GM12801 (cell line): ENCODE results near the gene RASA4B.

Experiments
- TF ChIP-seq, protein P1 (sequence below): IDR thresholded peaks from one replicate; pipeline ENCODE4 v1.5.1; 2011; ENCODE audit warnings: control low read depth; ENCODE audit not compliant: insufficient read length; ENCODE audit errors: extremely low read depth

Gene RASA4B

DNA sequence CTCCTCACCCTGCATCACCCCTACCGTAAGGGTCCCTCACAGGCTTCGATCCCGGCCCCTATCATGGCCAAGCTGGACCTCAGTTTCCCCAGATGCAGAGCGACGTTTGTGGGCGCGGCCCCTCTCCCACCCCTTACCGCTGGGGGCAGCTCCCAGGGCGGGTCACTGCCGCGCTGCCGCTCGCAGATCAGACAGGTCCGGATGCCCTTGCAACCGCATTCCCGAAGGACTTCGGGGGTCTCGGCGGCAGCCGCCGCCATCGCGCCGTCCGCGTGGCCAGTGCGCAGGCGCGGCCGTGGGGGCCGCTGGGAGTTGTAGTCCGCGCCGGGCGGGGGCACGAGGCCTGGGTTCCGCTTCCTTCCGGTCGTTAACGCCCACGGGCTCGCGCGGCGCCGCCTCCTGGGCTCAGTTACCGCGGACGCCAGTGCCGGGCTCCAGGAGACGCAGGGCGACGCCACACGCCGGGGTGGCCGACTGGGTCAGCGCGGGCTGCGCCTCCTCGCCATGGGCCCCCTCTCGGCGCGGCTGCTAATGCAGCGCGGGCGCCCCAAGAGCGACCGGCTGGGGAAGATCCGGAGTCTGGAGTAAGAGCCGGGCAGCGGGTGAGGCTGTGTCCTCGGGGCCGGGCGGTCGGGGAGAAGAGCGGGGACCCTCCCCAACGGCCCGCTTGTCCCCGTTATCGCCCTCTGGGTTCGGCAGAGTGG, 52.8 kb downstream of the RASA4B start, which contains the start of the genes ALKBH4 and LRWD1:
Gene ALKBH4, minus strand, starts transcription at position 287 of the 704 bp plus-strand sequence. Its CDS starts 27 bp downstream, at position 260.
Gene LRWD1, plus strand, starts transcription at position 408 of the 704 bp plus-strand sequence. Its CDS starts 97 bp downstream, at position 505.
- TF ChIP-seq, protein P1, sequence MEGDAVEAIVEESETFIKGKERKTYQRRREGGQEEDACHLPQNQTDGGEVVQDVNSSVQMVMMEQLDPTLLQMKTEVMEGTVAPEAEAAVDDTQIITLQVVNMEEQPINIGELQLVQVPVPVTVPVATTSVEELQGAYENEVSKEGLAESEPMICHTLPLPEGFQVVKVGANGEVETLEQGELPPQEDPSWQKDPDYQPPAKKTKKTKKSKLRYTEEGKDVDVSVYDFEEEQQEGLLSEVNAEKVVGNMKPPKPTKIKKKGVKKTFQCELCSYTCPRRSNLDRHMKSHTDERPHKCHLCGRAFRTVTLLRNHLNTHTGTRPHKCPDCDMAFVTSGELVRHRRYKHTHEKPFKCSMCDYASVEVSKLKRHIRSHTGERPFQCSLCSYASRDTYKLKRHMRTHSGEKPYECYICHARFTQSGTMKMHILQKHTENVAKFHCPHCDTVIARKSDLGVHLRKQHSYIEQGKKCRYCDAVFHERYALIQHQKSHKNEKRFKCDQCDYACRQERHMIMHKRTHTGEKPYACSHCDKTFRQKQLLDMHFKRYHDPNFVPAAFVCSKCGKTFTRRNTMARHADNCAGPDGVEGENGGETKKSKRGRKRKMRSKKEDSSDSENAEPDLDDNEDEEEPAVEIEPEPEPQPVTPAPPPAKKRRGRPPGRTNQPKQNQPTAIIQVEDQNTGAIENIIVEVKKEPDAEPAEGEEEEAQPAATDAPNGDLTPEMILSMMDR = no peak

DNA sequence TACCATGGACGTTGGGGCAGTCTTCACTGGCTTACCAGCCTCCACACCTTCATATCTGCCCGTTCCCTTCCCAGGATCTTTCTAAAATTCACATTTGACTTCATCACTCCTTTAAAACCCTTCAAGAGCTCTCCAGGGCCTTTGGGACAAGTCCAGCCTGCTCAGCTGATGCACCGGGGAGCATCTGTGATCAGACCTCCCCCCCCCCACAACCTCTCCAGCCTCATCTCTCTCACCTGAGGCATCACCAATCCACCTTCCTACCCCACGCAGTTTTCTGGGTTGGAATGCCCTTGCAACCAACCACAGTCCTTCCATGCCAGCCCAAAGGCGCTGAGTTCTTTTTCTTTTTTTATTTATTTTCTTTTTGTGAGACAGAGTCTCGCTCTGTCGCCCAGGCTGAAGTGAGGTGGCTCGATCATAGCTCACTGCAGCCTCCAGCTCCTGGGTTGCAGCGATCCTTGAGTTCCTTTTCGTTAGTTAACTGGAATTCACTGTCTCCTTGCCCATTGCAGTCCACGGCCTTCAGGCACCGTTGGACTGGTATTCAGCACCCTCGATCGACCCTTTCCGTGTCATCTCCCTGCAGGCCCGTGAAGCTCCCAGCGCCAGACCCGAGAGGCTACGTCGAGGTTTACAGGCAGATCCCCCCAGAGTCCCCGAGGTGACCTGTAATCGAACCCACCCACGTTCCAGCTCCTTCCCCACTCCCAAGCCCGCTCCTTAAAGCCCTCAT, 53.6 kb downstream of the RASA4B start:
- TF ChIP-seq, protein P1 = no peak

DNA sequence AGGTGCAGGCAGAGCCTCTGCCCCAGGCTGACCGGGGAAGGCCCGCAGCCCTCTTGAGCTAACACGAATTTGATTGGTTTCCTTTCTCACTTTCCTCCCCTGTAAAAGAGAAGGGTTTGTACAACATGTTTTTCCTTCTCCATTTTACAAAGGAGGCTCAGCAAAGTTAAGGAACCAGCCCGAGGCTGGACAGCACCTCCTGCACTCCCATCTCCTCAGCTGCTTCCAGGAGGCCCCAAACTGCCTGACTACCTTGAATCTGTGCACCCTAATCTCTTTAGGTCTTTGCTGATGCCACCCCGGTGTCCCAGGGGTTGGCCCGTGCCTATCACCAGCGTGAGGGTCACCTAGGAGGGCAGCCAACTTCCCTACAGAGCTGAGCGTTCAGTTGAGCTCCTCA, 57.1 kb downstream of the RASA4B start:
- TF ChIP-seq, protein P1 = no peak

DNA sequence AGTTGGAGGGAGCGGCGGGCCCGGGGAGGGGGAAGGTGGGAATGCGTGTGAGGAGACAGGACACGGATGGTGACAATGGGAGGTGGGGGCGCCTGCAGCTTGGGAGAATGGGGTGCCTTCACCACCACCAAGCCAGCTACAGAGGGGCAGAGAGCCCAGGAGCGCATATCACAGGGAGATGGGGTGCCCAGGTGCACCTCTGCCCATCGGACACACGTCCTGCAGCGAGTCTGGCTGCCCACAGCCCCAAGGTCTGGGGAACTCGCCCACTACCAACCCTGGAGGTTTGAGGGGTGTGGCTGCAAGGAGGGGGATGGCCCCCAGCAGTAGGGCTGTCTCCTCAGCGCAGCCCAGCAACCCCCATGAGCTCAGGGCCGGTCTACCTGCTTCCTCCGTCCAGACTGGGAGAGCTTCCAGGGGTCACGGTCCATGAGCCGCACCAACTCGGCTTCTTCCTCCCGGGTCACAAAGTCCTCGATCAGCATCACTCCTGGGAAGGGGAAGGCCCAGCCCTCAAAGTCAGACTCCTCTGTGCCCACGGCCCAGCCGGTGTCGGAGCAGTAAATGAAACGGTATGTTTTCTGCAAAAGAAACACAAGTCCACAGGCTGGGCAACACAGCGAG, 58.2 kb downstream of the RASA4B start:
- TF ChIP-seq, protein P1 = no peak

DNA sequence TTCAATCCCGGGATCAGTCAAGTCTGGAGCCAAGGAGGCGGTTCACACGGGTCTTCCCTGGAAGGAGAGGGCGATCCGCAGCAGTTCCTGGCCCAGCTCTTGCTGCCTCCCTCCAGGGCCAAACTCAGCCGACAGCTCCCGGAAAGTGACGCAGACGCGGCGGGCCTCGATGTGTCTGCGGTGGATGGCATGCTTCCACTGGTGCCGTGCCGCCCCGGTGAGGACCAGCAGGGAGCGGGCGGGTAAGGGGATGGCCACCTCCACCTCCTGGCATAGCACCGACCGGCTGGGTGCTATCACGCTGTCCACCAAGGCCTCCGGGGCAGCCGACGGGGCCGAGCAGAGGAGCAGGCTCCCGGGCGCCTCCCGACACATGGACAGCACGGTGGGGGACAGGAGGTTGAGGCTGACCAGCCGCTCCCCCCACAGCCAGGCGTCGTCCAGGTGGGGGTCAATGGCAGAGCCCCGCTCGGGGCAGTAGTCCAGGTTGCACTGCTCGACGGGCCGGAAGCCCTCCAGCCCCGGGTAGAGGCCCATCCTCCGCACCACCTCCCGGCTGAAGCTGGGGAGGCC, 60.1 kb downstream of the RASA4B start:
- TF ChIP-seq, protein P1 = no peak

DNA sequence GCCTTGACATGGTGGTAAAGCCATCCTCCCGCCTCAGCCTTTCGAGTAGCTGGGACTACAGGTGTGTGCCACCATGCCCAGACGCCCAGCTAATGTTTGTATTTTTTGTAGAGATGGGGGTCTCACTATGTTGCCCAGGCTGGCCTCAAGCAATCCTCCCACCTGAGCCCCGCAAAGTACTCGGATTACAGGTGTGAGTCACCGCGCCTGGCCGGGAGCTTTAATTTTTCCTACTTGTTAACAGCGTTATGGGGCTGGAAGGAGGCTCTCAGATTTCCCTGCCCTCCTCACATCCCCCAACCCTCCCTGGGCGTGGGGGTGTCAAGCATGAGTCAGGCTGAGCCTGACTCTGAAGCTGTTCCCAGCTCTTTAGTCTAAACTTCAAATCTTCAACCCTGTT, 61.2 kb downstream of the RASA4B start:
- TF ChIP-seq, protein P1 = no peak

DNA sequence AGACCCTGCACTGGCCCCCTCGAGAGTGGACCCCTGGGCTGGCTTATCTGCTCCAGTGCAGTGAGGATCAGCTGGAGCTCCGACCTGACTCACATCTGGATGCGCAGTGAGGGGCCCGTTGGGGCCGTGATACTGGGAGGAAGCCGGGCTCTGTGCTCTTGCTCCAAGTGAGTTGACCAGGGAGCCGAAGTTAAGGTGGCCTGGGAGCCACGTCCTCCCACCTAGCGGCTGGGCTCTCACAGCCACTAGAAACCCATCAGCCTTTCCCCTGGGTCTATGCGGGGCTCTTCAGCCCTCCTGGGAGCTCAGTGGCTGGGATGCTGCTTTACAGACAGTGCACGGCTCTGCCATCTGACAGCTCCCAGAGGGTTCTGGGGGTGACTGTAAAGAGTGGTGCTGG, 62.0 kb downstream of the RASA4B start:
- TF ChIP-seq, protein P1 = no peak
